GM19239 (cell line): Measurements from ENCODE around the gene ZFAND3.

Experiments
- DNase-seq: peaks from one replicate; pipeline ENCODE4 v3.0.0; 2011; ENCODE audit warnings: low spot score; ENCODE audit not compliant: insufficient read length
- FAIRE-seq: peaks from 2 replicates; lab custom pipeline; 2011; peaks lifted over from hg19 to GRCh38; lab: Jason Lieb, UNC

ZFAND3 gene

GRCh38 chr6:37794825-37795224, 24.7 kb upstream of the ZFAND3 start:
- FAIRE-seq (no peak), DNase-seq (no peak)

- DNase-seq (no peak), FAIRE-seq (no peak)
These were observed 20.9 kb upstream of the ZFAND3 start for GRCh38 chr6:37798436-37799262.

- FAIRE-seq (no peak), DNase-seq (no peak)
These were observed 20.3 kb upstream of the ZFAND3 start for GRCh38 chr6:37799263-37799644.

GRCh38 chr6:37800703-37801604, 18.6 kb upstream of the ZFAND3 start:
- DNase-seq, result no peak
- FAIRE-seq, result no peak

- FAIRE-seq, result no peak
- DNase-seq, result no peak
These were observed 18.0 kb upstream of the ZFAND3 start for GRCh38 chr6:37801605-37801940.

- DNase-seq, result no peak
These were observed 16.7 kb upstream of the ZFAND3 start for GRCh38 chr6:37802810-37803209.

GRCh38 chr6:37804586-37804985, 14.9 kb upstream of the ZFAND3 start:
- no peak for FAIRE-seq
- DNase-seq, result no peak

More at GRCh38 chr6:37802810-37803209, 16.7 kb upstream of the ZFAND3 start:
- no peak for FAIRE-seq

GRCh38 chr6:37806213-37806612, 13.3 kb upstream of the ZFAND3 start:
- no peak for FAIRE-seq

GRCh38 chr6:37807656-37808055, 11.9 kb upstream of the ZFAND3 start:
- no peak for FAIRE-seq
- DNase-seq, result no peak

More at GRCh38 chr6:37806213-37806612, 13.3 kb upstream of the ZFAND3 start:
- DNase-seq, result no peak

GRCh38 chr6:37809197-37809543, 10.4 kb upstream of the ZFAND3 start:
- no peak for DNase-seq
- no peak for FAIRE-seq

- no peak for DNase-seq
- no peak for FAIRE-seq
These were observed 6.7 kb upstream of the ZFAND3 start for GRCh38 chr6:37812841-37813240.

GRCh38 chr6:37814374-37814773, 5.2 kb upstream of the ZFAND3 start:
- DNase-seq (no peak), FAIRE-seq (no peak)

- DNase-seq, result no peak
- no peak for FAIRE-seq
These were observed 2.7 kb upstream of the ZFAND3 start for GRCh38 chr6:37816599-37817375.

GRCh38 chr6:37818536-37819176, 871 bp upstream of the ZFAND3 start:
- DNase-seq (peak; percentile 91), FAIRE-seq (peak; percentile 94)

GRCh38 chr6:37819802-37820717, 533 bp downstream of the ZFAND3 start:
- FAIRE-seq (peak; percentile 48), DNase-seq (no peak)

GRCh38 chr6:37820718-37821079, 1.2 kb downstream of the ZFAND3 start:
- DNase-seq, result no peak
- peak; percentile 33 for FAIRE-seq

GRCh38 chr6:37821446-37821845, 1.9 kb downstream of the ZFAND3 start:
- FAIRE-seq (no peak), DNase-seq (no peak)

GRCh38 chr6:37822851-37823682, 3.5 kb downstream of the ZFAND3 start:
- DNase-seq (no peak), FAIRE-seq (no peak)
